ENCODE results near the gene CPLX1.
"Not testable (repeated sequence)": the region's sequence is repeated elsewhere in the genome, so short reads cannot be mapped to it uniquely, and the experiment has no call there.

The CPLX1 gene

DNA sequence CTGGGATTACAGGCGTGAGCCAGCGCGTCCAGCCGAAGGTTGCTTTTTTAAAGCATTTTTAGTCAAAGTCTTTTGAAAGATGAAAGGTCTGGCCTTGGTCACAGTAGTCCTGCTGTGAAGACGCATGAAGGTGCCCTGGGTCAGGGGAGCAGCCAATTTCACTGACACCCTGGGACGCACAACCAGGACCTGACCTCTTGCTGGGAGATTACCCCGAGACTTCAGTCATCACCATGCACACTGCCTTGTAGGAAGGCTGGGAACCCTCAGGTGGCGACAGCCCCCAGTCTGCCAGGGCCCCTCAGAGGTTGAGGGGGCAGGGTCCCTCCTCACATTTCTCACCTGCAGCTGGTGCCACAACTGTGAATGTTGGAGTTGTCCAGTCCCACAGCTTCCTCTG is 53.2 kb downstream of the CPLX1 start:
- DNase-seq: no peak

DNA sequence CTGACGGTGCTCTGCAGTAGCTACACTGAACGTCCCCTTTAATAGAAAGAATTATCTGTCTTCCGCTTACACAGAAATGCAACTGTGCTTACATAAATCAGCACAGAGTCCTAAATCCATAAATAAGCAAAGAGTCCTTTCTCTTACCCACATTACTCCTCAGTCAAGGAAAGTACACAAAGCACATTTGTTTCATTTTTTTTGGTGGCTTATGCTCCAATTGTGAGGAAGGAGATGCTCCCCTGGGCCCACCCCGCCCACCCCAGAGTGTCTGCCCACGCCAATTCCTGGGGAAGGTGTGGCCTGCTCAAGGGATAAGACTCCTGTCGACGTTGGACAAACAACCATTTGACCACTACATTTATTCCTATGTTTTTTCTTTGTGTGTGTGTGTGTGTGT is 53.8 kb downstream of the CPLX1 start:
- no peak for DNase-seq

DNA sequence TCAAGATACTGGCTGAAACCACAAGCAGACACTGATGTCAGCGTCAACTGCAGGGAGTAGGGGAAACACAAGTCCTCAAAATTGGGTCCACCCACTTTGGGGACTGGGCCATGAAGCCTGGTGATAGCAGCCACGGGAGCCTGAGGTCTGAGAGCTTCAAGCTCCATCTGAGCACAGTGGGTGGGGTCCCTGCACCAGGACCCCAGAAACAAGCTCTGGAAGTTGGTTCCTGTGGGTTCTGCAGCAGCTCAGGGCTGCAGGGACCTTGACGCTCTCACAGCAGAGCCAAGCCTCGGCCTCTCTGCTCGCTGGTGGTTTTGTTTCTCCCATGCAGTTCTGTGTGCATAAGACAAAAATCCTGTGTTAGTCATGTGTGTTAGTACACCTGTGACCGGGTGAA is 54.5 kb downstream of the CPLX1 start:
- DNase-seq: no peak

DNA sequence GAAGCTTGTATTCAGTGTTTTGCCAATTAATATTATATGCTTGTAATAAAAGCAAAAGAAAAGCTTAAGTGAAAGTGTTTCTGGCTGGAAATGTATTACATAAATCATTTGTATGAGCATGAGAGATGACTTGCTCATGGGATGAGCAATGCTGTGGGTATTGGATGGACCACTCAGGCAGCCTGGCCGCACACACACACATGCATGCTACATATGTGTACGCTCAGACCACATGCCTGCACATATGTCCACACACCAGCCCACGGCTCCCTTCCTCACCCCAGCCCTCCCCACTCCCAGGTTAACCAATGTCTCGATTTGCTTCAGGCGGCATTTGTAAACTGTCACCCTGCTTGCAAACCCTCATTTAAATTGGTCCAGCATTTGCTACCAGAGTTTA is 55.9 kb downstream of the CPLX1 start:
- DNase-seq: no peak

DNA sequence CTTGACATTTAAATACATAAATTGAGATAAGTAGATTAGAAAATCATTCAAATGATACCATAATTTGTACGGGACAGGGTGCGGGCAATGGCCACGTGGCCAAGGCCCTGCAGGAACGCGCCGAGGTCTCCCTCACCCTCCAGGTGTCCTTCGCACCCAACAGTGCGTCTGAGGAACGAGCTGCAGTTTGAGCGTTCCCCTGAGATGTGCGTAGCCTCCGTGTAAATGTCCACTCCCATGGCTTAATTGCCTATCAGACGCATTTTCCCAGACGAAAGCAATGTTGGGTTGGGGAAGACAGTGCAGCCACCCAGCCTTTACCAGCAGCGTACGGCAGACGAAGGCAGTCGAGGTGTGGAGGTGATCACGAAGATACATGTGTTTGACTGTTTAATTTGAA is 56.4 kb downstream of the CPLX1 start:
- no peak for DNase-seq

DNA sequence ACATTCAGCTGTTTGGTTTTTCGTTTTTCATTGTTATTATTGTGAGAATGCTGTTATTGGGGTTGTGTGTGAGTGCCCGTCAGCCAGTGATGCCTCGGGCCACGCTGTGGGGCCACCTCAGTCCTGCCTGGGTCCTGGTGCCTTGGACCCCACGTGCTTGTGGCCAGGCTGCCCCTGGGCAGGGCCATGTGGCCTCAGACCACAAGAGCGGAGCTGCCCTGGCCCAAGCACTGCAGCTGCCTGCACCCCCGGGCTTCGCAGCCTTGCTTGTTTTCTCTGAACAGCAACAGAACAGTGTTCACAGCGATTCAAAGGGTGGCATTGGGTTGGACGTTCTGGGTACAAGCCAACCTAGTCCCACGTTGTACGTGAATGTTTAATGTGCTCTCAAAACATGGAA is 56.9 kb downstream of the CPLX1 start:
- no peak for DNase-seq

DNA sequence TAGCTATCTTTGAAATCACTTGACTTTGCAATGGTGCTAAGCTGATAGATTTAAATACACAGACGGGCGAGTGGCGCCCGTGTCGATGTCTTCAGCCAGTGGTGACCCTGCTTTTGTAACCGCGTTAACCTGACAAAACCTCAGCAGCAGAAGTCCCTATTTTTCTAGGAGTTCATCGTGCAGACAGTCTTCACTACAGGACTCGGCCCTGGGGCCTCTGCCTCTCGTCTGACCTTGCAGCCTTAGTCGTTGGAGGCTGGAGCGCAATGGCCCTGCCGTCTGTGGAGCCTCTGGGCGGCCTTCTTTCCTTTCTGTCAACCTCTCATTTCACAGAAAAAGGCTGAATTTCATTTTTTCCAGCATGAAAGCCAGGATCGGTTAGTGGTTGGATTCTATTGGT is 57.9 kb downstream of the CPLX1 start:
- DNase-seq: no peak

DNA sequence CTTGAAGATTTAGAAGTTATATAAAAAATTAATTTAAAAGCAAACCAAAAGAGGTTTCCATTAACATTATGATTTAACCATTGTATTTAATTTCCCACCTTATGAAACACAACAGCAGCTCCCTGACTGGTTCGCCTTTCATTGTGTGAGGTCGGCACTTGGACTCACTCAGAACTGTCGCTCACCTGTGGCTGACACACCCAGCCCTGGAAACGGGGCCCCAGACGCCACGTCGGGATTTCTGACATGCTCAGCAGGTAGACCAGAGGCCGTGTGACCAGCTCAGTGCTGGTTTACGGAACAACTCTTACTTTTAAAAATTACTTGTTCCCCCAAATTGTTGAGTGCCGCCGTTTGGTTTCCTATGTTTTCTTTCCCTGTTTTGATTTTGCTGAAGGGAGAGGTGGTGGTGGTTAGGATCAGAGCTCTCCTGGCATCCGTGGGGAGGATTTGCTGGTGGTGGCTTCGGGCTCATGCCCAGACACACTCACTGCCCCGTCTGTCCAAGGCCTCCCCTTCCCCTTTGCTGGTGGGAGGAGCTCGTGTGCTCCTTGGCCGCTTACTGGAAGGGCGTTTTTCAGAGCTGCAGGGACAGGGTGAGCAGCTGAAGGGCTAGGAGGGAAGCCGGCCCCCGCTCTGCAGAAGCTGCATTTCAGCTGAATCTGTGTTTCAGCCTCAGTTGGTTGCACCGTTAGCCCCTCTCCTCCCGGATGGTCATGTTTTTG is 59.2 kb downstream of the CPLX1 start:
- no peak for DNase-seq

DNA sequence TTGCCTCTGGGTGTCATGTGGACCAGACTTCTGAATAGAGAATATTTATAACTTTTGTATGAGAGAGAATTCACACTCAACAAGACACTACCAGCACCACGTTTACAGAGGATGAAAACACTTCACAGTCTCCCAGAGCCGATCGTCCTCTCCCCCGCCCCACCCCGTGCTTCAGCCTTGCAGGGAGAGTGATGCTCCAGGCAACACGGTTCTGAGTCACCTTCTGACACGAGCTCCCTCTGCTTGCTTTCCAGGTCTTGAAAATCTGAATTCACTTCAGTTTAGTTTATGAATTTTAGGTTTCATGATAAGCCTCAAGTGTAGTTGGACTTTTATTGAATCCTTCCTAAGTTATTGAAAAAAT is 59.8 kb downstream of the CPLX1 start:
- DNase-seq: peak; percentile 83

DNA sequence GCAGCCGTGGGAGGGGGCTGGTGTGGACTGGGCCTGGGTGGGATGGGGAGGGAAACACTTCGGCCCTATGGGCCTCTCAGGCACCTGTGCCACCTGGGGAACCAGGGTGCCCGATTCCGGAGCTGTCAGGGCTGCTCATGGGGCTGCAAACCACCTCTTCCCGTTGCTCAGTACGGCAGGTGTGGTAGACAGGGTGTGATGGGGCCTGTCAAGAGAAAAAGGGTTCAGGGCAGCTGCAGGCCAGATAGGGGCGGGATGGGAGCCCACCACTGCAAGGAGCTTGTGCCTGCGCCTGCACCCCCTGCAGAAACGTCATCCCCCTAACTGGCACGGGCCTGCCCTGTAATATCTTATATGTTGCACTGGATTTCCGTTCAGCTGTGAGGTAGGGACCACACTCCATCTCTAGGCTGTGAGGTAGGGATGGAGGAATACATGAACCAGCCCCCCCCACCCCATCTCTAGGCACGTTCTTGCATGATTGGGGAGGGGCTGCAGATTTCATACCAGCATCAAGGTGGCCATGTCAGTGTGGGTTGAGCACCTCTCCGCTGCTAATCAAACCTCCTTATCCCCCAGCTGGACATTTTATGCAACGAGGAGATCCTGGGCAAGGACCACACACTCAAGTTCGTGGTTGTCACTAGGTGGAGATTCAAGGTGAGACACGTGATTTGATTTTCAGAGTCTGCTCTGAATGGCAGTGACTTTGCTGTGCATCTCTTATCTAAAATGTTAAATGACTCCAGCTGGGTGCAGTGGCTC is 61.3 kb downstream of the CPLX1 start:
- DNase-seq: no peak

DNA sequence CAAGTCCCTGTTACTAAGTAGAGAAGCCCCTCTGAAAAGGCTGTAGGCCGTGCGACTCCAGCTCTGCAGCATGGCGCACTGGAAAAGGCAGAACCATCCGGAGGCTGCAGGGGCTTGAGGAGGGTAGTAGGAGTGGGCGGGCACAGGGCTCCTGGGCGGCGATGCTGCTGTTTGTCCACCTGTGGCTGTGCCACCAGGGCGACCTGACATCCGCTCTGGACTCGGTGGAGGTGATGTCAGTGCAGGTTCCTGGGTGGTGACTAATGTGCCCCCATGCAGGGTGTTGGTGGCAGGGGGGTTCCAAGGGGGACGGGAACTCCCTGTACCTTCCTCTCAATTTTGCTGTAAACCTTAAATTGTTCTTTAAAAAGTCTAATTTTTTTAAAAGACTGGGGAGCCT is 62.0 kb downstream of the CPLX1 start:
- no peak for DNase-seq

DNA sequence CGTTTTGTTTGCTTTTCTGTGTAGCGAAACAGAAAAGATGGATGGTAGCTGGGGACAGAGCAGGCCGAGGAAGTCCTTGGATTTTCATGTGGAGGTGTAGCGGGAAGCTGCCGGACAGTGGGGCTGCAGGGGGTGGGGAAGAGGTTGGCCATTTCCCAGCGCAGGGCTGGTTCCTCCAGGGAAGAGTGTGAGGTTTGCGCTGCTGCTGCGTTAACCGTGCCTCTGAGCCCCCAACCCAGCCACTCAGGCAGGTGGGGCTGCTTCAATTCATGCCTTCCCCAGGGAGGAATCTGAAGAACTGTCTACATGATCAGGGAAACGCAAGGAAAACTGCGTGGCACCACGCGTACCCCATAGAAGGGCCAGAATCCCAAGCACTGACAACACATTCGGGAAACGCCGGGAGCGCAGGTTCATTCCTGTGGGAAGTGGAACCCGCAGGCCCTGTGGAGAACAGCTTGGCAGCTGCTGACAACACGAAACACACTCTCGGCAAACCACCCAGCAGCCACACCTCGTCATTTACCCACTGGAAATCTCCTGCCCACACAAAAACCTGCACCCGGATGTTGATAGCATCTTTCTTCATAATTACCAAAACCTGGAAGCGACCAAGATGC is 62.6 kb downstream of the CPLX1 start:
- no peak for DNase-seq

DNA sequence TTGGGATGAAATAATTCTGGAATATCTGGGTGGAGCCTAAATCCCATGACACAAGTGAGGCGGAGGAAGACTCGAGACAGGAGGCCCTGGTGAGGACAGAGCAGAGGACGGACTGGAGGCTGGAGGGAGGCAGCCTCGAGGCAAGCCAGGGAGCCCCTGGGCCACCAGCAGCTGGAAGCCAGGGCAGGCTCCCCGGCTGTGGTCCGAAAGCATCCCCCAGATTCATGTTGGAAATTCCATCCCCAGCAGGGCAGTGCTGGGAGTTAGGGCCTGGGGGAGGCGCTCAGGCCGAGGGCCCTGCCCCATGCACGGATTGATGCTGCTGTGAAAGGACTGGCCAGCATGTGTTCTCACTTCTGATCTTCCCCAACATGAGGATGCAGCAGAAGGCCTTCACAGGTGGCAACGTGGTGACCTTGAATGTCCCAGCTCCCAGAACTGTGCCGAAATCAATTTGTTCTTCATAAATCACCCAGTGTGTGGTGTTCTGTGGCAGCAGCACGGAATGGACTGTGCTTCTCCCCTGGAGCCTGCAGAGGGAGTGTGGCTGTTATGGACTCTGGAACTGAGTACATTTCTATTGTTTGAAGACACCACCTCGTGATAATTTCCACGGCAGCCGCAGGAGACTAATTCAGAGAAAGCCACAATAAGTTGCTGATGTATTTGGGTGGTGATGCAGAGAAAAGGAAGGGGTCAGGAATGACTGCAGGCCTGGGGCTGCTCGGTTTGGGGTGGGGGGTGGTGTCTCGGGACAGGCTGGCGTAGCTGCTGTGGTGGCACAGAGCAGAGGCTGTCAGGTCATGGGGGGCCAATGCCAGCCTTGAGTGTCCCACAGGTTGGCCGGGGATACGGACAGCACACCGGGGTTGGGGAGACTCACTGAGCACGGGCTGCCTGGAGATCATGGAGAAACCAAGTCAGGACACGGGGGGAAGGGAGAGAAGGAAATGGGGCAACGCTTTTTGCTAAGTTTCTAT is 63.4 kb downstream of the CPLX1 start:
- DNase-seq: no peak

DNA sequence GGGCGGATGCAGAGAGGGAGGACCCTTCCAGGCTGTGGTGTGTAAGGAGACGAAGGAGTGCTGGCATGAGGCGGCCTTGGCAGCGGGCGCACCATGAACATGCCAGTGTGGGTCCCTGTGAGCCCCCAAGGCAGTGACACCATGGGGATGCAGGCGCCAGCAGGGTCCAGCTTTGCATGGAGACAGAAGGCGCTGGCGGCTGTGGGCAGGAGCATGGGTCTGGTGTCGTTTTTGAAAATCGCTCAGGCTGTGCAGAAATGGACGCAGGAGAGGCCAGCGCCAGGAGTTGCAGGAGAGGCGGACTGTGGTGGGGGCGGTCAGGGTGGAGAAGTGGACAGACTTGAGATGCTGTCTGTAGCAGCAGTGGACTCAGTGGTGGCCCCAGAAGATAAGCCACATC is 64.2 kb downstream of the CPLX1 start:
- DNase-seq: no peak

DNA sequence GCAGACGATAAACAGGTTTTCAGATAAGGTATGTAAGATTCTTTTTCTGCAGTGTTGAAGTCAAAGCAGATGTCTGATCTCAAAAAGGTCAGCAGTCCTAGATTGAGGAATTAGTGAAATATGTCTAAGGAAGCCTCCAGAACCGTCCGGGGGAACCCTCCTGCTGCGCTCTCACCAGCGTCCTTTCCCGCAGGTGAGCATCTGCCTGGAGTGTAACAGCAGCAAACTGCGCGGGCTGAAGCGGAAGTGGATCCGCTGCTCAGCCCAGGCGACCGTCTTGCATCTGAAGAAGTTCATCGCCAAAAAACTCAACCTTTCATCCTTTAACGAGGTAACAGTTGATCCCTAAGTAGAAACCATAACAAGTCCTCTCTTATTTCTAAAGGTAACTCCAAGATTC is 64.8 kb downstream of the CPLX1 start:
- no peak for DNase-seq

DNA sequence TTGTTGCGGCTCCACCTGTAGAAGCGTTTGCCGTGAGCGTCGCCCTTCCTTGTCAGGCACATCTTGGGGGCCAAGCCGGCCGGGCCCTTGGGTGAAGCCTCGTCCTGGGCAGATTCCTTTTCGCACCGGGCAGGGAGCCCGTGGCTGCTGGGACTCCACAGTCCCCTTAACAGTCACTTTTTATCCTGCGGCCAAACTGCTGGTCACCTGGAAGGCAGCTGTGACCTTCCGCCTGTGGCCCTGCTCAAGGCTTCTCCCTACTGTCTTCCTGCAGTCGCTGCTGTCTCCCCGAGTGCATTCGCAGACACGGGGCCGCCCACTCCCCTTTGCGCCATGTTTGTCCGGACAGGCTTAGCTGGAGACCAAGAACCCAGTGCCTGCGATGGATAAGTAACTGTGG is 65.3 kb downstream of the CPLX1 start:
- no peak for DNase-seq

DNA sequence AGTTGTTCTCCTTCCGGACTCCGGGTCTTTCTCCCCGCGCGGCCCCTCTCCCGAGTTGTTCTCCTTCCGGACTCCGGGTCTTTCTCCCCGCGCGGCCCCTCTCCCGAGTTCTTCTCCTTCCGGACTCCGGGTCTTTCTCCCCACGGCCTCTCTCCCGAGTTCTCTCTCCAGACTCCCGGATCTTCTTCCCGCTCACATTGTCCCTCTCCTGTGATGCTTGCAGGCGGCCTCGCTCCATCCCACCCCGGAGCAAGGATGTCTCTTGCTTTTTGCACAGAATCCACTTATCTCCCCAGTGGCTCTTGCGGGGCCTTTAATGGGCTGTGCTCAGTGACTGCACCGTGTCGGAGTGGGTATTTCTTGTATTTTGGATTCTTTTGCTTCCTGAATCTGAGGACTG is 66.1 kb downstream of the CPLX1 start:
- DNase-seq: not testable (repeated sequence)

DNA sequence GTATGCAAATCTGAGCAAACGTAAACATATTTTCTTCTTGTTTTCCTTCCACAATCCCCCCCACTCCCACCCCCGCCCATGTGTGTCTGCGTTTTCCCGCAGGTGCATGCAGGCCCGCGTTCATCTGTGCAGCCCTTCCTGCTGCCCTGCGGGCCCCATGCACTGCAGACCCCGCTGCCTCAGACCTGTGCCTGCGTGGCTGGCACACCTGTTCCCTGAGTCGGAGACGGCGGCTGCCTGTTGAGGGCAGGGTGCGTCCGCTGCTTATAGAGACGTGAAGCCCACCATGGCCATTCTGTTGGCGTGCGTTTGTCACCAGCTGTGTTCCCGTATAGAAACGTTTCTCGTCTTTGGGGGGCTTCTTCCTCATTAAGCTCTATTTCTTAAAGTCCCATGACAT is 68.8 kb downstream of the CPLX1 start:
- DNase-seq: no peak

DNA sequence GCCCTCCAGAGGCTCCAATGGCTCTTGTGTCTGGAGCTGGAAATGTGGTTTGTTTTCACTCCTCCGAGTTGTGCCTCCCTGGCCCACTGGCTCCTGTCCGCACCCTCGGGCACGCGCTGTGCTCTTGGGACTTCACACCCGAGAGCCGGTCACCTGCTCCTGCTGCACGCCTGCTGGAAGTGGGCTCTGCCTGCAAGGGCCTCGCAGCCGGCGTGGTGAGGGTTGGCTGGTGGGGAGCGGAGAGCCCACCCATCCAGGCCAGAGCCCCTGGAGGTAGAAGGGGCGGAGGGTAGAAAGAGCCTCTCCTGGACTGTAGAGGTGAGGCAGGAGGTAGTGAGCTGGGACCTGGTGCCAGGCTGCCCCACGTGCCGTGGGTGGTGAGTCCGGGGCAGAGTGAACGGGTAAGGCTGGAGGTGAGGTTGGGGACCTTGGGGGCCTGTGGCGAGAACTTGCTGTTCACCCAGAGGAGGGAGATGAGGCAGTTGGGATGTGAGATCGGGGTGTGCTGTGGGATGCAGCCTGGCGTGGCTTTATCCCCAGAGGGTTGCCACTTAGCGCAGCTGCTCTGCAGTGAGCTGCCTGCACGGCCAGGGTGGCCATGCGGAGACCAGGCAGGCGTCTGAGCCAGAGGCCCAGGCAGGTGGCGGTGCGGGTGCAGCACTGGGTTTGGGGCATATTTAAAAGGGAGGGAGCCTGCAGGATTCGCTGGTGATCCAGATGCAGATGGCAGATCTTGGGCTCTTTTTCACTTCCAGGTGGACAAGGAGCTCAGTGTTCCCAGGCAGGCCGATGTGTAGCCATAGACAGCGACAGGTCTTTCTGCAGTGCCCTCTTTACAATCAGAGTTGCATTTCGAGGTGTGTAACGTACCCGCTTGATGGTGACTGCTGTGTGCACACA is 71.5 kb downstream of the CPLX1 start:
- DNase-seq: no peak

DNA sequence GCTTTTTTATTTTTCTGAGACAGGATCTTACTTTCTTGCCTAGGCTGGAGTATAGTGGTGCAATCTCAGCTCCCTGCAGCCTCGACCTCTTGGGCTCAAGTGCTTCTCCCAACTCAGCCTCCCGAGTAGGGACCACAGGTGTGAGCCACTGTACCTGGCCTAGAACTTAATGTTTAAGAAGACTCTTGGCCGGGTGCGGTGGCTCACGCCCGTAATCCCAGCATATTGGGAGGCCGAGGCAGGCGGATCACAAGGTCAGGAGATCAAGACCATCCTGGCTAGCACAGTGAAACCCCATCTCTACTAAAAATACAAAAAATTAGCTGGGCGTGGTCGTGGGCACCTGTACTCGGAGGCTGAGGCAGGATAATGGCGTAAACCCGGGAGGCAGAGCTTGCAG is 72.7 kb downstream of the CPLX1 start:
- DNase-seq: not testable (repeated sequence)

DNA sequence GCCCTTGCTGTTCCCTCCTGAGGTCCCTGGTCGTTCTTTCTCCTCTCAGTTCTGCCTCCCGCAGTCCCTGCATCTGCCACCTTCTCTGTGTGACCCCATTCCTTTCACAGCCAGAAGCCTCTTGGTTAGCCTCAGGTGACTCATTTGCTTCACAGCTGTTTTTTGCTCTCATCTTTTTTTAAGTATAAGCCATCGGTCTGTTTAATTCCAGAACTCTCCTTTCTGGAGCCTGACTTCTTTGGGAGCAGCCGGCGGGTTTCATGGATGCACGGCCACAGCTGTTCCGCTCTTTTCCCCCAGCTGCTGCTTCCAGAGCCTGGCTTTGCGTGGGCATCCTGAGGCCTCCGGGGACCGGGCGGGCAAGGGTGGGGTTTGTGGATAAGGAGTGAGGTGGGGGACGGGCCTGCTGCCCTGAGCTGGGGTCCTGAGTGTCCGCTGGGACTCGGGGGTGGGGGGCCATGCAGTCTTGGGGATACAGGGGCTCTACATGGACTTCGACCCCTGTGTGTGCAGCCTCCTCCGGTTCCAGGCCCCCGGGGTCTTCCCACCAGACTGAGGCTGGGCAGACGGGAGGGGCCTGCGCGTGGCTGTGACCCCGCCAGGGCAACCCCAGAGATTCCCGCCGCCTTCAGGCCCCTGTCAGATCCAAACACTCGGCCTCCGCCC is 73.6 kb downstream of the CPLX1 start:
- no peak for DNase-seq

DNA sequence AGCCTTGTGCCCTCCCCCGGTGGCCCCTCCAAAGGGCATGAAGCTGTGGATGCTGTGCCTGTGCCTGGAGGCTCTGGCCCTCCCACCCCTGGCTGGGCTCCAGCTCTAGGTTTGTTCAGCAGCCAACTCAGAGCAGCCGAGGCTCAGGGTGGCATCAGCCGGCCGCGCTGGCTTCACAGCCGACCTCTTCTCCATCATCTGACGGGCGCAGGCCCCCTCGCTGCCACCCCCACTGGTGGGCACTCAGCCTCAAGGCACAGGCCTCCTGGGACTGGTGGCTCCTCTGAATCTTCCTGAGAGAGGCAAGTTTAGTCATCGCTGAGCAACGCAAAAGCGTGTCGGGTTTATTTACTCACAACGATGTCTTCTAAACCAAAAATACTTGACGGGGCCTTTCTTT is 74.3 kb downstream of the CPLX1 start:
- no peak for DNase-seq

Data from islet precursor cell (in vitro differentiated cells).